Measurements from ENCODE around the gene ST3GAL3. TPM values are rescaled to one million over a fixed set of nuclear protein-coding genes. Genes with fewer than 3 reads are reported as not detected.

The ST3GAL3 gene
- polyA plus RNA-seq, 2 of the 4 experiments (the other 2 are of a cell fraction) = 2.5 to 4.0 TPM

GRCh38 chr1:43805340-43805739, 98.0 kb downstream of the ST3GAL3 start (continued):
- TF ChIP-seq, protein P1, sequence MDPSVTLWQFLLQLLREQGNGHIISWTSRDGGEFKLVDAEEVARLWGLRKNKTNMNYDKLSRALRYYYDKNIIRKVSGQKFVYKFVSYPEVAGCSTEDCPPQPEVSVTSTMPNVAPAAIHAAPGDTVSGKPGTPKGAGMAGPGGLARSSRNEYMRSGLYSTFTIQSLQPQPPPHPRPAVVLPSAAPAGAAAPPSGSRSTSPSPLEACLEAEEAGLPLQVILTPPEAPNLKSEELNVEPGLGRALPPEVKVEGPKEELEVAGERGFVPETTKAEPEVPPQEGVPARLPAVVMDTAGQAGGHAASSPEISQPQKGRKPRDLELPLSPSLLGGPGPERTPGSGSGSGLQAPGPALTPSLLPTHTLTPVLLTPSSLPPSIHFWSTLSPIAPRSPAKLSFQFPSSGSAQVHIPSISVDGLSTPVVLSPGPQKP (IDR thresholded peaks at IDR 0.05; ENCODE audit: low read depth, low read length) = no peak
- TF ChIP-seq POLR2AphosphoS2 (conservative IDR thresholded peaks at IDR 0.05; ENCODE audit: low read length) = no peak
- no peak for TF ChIP-seq HEYL (CRISPR knock-in tag; IDR thresholded peaks at IDR 0.05)
- no peak for TF ChIP-seq CHD2 (IDR thresholded peaks at IDR 0.05; ENCODE audit: low read length, partially characterized antibody)
- no peak for TF ChIP-seq MAZ (IDR thresholded peaks at IDR 0.05; ENCODE audit: borderline replicate concordance, low read depth, low read length)

DNA sequence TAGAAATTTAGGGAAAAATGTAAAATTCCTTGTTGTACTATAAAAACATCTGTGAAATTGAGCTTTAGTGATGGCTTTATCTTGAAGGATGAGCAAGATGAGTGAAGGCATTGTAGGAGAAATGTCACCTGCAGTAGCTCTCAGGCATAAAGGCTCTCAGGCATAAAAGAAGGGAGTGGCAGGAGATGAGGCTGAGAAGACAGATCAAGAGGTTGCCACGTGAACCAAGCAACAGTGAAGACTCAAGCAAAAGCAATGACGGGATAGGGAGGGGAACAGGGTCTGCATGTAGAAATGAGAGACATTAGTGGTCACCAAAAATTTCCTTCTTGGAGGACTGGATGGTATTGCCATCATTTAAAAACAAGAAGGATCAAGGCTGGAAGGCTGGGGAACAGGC, 98.8 kb downstream of the ST3GAL3 start:
- 88% methylated on average over 2 of the region's 2 CpGs for WGBS (ENCODE audit: missing lambda C conversion rate)
- FAIRE-seq (no peak), DNase-seq (ENCODE audit: low read depth in 1 of 2, low spot score in 1 of 2) (no peak), ATAC-seq (no peak)
- Histone ChIP-seq H3K9me3 (peaks cover 12% of the 10 kb centered on the region), H3K4me1 (no peaks in the 10 kb centered on the region), H3K4me3 (no peak overlapping the region), H3K27ac (no peak overlapping the region), H3K4me2 (no peak overlapping the region)
- TF ChIP-seq, protein P2, sequence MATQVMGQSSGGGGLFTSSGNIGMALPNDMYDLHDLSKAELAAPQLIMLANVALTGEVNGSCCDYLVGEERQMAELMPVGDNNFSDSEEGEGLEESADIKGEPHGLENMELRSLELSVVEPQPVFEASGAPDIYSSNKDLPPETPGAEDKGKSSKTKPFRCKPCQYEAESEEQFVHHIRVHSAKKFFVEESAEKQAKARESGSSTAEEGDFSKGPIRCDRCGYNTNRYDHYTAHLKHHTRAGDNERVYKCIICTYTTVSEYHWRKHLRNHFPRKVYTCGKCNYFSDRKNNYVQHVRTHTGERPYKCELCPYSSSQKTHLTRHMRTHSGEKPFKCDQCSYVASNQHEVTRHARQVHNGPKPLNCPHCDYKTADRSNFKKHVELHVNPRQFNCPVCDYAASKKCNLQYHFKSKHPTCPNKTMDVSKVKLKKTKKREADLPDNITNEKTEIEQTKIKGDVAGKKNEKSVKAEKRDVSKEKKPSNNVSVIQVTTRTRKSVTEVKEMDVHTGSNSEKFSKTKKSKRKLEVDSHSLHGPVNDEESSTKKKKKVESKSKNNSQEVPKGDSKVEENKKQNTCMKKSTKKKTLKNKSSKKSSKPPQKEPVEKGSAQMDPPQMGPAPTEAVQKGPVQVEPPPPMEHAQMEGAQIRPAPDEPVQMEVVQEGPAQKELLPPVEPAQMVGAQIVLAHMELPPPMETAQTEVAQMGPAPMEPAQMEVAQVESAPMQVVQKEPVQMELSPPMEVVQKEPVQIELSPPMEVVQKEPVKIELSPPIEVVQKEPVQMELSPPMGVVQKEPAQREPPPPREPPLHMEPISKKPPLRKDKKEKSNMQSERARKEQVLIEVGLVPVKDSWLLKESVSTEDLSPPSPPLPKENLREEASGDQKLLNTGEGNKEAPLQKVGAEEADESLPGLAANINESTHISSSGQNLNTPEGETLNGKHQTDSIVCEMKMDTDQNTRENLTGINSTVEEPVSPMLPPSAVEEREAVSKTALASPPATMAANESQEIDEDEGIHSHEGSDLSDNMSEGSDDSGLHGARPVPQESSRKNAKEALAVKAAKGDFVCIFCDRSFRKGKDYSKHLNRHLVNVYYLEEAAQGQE (IDR thresholded peaks at IDR 0.05) = no peak
- TF ChIP-seq, protein P3, sequence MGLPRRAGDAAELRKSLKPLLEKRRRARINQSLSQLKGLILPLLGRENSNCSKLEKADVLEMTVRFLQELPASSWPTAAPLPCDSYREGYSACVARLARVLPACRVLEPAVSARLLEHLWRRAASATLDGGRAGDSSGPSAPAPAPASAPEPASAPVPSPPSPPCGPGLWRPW (IDR thresholded peaks at IDR 0.05) = no peak
- TF ChIP-seq HOXB5 (CRISPR knock-in tag; IDR thresholded peaks at IDR 0.05) = no peak
- no peak for TF ChIP-seq MAX (IDR thresholded peaks at IDR 0.05)
- no peak for TF ChIP-seq ZNF302 (CRISPR knock-in tag; IDR thresholded peaks at IDR 0.05)
- TF ChIP-seq NPAS2 (CRISPR knock-in tag; IDR thresholded peaks at IDR 0.05; ENCODE audit: borderline replicate concordance) = no peak
- TF ChIP-seq SMC3 (IDR thresholded peaks at IDR 0.05) = no peak
- no peak for TF ChIP-seq POLR2AphosphoS2 (conservative IDR thresholded peaks at IDR 0.05; ENCODE audit: low read length)
- TF ChIP-seq HEYL (CRISPR knock-in tag; IDR thresholded peaks at IDR 0.05) = no peak
- no peak for TF ChIP-seq CBX8 (IDR thresholded peaks at IDR 0.05)
- TF ChIP-seq, protein P4, sequence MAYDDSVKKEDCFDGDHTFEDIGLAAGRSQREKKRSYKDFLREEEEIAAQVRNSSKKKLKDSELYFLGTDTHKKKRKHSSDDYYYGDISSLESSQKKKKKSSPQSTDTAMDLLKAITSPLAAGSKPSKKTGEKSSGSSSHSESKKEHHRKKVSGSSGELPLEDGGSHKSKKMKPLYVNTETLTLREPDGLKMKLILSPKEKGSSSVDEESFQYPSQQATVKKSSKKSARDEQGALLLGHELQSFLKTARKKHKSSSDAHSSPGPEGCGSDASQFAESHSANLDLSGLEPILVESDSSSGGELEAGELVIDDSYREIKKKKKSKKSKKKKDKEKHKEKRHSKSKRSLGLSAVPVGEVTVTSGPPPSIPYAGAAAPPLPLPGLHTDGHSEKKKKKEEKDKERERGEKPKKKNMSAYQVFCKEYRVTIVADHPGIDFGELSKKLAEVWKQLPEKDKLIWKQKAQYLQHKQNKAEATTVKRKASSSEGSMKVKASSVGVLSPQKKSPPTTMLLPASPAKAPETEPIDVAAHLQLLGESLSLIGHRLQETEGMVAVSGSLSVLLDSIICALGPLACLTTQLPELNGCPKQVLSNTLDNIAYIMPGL (CRISPR knock-in tag; IDR thresholded peaks at IDR 0.05; ENCODE audit: borderline replicate concordance) = no peak
- no peak for TF ChIP-seq EHMT2 (IDR thresholded peaks at IDR 0.05; ENCODE audit: low read depth)
- TF ChIP-seq CHD4 (IDR thresholded peaks at IDR 0.05; ENCODE audit: borderline replicate concordance) = no peak
- no peak for TF ChIP-seq JUN (IDR thresholded peaks at IDR 0.05)
- no peak for TF ChIP-seq HDAC2 (IDR thresholded peaks at IDR 0.05)
- TF ChIP-seq MAFK (IDR thresholded peaks at IDR 0.05; ENCODE audit: partially characterized antibody) = no peak
- TF ChIP-seq MYC (IDR thresholded peaks at IDR 0.05; ENCODE audit: borderline replicate concordance, low read length) = no peak
- POLR2A ChIA-PET = no interaction called here
- CTCF ChIA-PET = no interaction called here
